HG03571 (cell line): ENCODE measurements around the gene RELB.
"Not testable (repeated sequence)": the region's sequence is repeated elsewhere in the genome, so short reads cannot be mapped to it uniquely, and the experiment has no call there.

Source experiments
- ATAC-seq: cut with Tn5 transposase; IDR thresholded peaks from one replicate; pipeline ENCODE4 v1.9.1; 2021; ENCODE audit not compliant: unreplicated experiment

RELB gene, protein sequence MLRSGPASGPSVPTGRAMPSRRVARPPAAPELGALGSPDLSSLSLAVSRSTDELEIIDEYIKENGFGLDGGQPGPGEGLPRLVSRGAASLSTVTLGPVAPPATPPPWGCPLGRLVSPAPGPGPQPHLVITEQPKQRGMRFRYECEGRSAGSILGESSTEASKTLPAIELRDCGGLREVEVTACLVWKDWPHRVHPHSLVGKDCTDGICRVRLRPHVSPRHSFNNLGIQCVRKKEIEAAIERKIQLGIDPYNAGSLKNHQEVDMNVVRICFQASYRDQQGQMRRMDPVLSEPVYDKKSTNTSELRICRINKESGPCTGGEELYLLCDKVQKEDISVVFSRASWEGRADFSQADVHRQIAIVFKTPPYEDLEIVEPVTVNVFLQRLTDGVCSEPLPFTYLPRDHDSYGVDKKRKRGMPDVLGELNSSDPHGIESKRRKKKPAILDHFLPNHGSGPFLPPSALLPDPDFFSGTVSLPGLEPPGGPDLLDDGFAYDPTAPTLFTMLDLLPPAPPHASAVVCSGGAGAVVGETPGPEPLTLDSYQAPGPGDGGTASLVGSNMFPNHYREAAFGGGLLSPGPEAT

GRCh38 chr19:45001087-45001739 is at the start of gene RELB:
Gene RELB, plus strand, starts transcription at chr19:45001464. Its CDS starts 116 bp downstream, at chr19:45001580.
- ATAC-seq: peak; percentile 46

GRCh38 chr19:44954278-44954648 is 47.0 kb upstream of the RELB start:
- ATAC-seq: no peak

- ATAC-seq: peak; percentile 72
These were observed 46.4 kb upstream of the RELB start, which contains the start of gene CLPTM1 for GRCh38 chr19:44954649-44955504. Gene CLPTM1, plus strand, starts transcription at chr19:44955380. Its CDS starts 16 bp downstream, at chr19:44955396.

GRCh38 chr19:44955505-44956439 is 45.5 kb upstream of the RELB start:
- ATAC-seq: peak; percentile 19

DNA sequence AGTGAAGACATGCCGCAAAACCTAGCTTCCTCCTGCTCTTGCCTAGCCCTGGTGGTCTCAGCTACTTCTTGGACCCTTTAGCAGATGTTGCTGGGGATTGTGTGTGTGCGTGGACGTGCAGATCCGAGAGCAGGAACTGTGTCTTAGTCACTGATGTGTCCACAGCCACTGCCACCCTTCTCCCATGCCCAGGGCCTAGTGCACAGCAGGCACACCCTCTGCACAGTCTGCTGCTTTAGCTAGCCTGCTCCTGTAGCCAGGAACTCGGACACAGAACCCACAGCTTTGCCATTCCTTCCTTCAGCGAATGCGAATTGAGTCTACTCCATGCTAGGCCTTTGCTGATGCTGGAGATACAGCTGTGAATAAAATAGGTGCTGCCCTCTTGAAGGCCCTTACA is 43.7 kb upstream of the RELB start:
- ATAC-seq: no peak

- no peak for ATAC-seq
These were observed 43.2 kb upstream of the RELB start for GRCh38 chr19:44958090-44958489.

DNA sequence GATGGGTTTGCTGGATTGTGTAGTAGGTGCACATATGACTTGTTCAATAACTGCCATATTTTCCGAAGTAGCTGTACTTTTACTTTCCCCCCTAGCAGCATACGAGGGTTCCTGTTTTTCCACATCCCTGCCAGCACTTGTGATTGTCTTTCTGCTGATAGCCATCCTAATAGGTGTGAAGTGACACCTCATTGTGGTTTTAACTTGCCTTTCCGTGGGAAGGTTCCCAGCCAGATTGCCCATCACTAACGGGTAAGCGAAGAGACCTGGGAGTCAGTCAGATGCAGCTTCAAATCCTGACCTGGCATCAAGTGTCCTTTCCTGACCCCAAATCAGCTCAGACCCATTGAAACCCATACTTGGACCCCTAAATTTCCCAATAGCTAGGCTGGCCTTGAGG is 41.6 kb upstream of the RELB start:
- no peak for ATAC-seq

- ATAC-seq: no peak
These were observed 40.1 kb upstream of the RELB start for GRCh38 chr19:44960906-44961728.

DNA sequence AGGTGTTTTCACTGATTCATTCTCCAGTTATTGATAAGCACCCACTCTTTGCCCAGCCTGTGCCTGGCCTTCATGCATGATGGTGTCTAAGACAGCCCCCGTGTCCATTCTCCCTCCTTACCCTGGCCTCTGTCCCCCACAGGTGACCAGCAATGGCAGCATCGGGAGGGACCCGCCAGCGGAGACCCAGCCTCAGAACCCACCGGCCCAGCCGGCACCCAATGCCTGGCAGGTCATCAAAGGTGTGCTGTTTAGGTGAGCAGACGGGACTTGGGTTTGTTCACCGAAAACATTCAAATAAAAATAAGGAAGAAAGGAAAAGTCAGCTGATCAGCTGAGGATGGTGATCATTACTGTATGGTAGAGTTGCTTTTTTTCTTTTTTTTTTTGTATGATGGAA is 39.4 kb upstream of the RELB start:
- no peak for ATAC-seq

DNA sequence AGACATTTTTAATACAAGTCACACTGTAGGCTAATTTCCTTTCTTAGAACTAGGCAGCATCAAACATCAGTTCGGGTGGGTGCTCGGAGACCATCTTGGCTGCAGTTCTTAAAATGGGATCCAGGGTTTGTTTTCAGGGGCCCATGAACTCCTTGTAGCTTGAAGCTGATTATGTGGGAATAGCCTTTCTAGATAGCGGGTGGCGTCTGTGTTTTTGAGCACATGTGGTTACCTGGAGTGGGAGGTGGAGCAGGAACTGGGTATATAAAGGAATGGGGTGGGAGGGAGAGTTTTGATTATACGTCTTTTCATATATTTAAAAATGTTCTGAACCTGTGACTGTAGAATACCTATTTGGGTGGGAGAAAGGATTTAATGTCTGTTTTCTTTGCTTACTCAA is 33.1 kb upstream of the RELB start:
- ATAC-seq: no peak

GRCh38 chr19:44968670-44969069 is 32.6 kb upstream of the RELB start:
- ATAC-seq: no peak

DNA sequence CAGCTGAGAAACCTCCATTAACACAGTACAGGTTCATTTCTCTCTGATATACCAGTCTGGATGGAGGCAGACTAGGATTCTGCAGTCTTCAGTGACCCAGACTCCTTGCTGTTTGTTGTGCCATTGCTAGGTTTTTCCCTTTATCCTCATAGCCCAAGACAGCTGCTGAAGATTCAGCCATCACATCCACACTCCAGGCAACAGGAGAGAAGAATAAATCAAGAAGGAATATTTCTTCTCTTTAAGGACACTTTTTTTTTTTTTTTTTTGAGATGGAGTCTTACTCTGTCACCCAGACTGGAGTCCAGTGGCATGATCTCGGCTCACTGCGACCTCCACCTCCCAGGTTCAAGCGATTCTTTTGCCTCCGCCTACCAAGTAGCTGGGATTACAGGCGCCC is 31.8 kb upstream of the RELB start:
- no peak for ATAC-seq

- not testable (repeated sequence) for ATAC-seq
These were observed 29.8 kb upstream of the RELB start for GRCh38 chr19:44971451-44971850.

GRCh38 chr19:44972802-44973201 is 28.5 kb upstream of the RELB start:
- ATAC-seq: no peak

DNA sequence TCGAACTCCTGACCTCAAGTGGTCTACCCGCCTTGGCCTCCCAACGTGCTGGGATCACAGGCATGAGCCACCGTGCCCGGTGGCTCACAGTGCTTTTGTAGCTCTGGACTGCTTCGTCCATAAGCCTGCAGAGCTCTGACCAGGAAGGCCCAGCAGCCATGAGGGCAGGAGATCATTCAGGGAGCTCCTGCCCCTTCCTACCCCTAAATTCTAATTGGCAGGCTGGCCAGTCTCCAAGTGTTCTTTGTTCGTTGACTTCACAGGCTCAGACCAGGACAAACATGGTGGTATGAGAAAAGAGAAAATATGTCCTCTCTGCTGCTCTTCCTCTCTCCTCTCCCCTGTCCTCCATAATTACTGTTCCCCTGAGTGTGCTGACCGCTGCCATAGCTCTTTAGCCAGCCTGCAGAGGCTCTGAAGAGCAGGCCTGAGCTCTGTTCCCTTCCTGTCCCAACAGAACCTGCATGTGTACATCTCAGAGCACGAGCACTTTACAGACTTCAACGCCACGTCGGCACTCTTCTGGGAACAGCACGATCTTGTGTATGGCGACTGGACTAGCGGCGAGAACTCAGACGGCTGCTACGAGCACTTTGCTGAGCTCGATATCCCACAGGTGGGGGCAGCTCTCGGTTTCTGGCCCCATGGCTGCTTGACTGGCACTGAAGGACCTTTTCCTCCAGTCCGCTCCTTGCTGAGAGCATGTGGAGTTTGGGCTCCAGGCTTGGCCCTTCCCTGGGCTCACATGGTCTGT is 27.1 kb upstream of the RELB start:
- no peak for ATAC-seq

DNA sequence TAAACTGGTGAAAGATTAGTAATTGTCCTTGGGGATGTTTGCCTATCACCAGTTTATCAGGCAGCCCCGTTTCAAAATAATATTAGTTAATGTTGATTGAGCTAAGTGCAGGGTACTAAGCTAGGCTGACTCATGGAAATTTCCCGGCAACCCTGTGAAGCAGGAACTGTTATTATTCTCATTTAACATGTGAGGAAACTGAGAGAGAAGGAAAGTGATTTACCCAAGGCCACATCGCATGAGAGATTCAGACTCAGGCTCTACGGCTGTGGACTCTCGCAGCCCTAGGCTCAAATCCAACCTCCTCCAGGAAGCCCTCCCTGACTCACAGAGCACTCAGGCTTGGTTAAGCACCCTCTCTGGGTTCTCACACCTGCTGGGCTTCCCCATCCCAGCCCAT is 26.4 kb upstream of the RELB start:
- ATAC-seq: no peak

GRCh38 chr19:44975444-44975843 is 25.8 kb upstream of the RELB start:
- ATAC-seq: no peak

- ATAC-seq: no peak
These were observed 17.3 kb upstream of the RELB start for GRCh38 chr19:44984005-44984404.

- no peak for ATAC-seq
These were observed 15.8 kb upstream of the RELB start for GRCh38 chr19:44985445-44985844.
